Choroid plexus epithelial cell (primary cell): ENCODE data around the gene CCSER1.

Experiments used
- DNase-seq: peaks from one replicate; pipeline ENCODE4 v3.0.0-alpha.2; 2010; ENCODE audit warnings: low read depth
- H3K4me3 ChIP-seq: 2 replicates; pipeline ENCODE4 v1.5.1; 2011; ENCODE audit warnings: low read depth, mild to moderate bottlenecking, control low read depth, low read length, moderate library complexity
- CTCF ChIP-seq: conservative IDR thresholded peaks from 2 replicates; pipeline ENCODE4 v1.5.1; 2011; ENCODE audit warnings: low read depth, mild to moderate bottlenecking, control low read depth, inconsistent platforms, low read length, moderate library complexity

CCSER1 gene

GRCh38 chr4:90996813-90997212, 869.6 kb downstream of the CCSER1 start:
- no peak for TF ChIP-seq CTCF
- DNase-seq, result no peak
- no peak overlapping the region for H3K4me3 ChIP-seq

- TF ChIP-seq CTCF, result no peak
- no peak overlapping the region for H3K4me3 ChIP-seq
- no peak for DNase-seq
Measured at GRCh38 chr4:91015861-91016260, 888.7 kb downstream of the CCSER1 start.

GRCh38 chr4:91019513-91019912, 892.3 kb downstream of the CCSER1 start:
- H3K4me3 ChIP-seq, result no peak overlapping the region
- no peak for TF ChIP-seq CTCF
- DNase-seq, result no peak

GRCh38 chr4:91025241-91026148, 898.3 kb downstream of the CCSER1 start:
- TF ChIP-seq CTCF, result no peak
- DNase-seq, result no peak
- H3K4me3 ChIP-seq, result no peak overlapping the region

GRCh38 chr4:91028228-91028627, 901.0 kb downstream of the CCSER1 start:
- H3K4me3 ChIP-seq, result no peak overlapping the region
- no peak for TF ChIP-seq CTCF
- no peak for DNase-seq

GRCh38 chr4:91031761-91032160, 904.6 kb downstream of the CCSER1 start:
- no peak for TF ChIP-seq CTCF
- no peak for DNase-seq
- H3K4me3 ChIP-seq, result no peak overlapping the region
